Erythroblast (primary cell): ENCODE results near the gene HOXB4.

Experiments
- GATA1 ChIP-seq: IDR thresholded peaks from 2 replicates; pipeline ENCODE4 v1.6.1; 2011; ENCODE audit warnings: low read depth, mild to moderate bottlenecking, control low read depth, low read length, moderate library complexity
- POLR2A ChIP-seq: IDR thresholded peaks from 2 replicates; pipeline ENCODE4 v1.6.1; 2011; ENCODE audit warnings: mild to moderate bottlenecking, low read length

DNA sequence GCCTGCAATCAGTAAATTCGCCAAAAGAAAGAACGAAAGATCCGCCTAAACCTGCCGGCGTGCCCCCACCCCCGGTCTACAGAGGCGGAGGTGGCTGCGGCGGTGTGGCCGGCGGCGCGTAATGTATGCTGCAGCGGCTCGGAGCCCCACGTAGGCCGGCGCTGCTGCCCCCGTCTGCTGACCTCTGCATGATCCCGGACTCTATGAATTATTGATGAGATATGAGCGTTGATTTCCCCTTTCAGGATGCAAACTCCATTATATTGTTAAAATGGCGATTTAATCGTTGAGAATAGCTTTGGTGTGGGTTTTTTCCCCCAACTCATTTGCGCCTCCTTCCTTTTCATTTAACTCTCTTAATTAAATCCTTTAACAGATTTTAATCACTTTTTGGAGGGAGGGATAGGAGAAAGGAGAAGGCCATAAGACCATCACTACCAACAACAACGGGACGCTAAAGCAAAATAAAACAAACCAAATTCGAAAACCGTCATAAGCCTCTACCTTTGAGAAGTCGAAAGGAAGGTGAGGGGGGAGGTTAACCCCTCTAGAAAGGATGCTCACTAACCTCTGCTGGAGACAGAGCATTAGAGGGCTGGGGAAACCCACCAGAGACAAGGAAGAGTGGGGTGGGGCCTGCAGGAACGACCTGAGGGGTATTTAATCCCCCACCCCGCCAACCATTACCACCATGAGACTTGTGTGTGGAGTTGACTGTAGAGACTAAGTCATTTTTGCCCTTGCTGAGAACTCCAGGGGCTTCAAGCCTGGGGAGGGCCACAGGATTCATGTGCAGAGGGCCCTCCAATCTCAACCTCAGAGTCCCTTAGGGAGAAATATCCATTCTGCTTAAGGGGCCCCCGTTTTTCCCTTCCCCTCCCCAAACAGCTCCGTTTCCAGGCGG, 8.5 kb upstream of the HOXB4 start:
- TF ChIP-seq POLR2A: no peak
- no peak for TF ChIP-seq GATA1
